Measurements from ENCODE around the gene TAT.

The TAT gene

DNA sequence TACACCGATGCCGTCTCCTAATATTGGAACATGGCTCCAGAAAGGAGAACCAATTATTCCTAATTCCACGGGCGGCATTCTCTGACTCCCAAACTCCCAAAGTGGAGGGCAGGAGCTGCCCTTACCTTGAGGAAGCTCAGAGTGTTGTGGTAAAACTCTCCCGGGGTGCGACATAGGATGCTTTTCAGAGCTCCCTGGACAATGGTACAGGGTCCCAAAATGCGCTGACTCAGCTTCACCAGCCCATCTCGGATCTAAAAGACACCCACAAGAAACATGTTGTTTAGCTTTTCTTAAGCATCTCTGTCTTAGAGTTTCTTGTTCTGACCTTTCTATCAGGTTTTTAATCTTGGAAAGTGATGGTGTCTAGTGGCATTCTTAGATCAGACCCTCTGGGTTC is 6.7 kb downstream of the TAT start:
- Mint-ChIP-seq H3K27ac (no peak overlapping the region), H3K36me3 (ENCODE audit: low read depth) (no peaks in the 10 kb centered on the region), H3K27me3 (ENCODE audit: low read depth, poor library complexity) (peaks cover 18% of the 10 kb centered on the region), H3K9me3 (peaks cover 4% of the 10 kb centered on the region), H3K4me3 (no peak overlapping the region), H3K4me1 (peaks cover 10% of the 10 kb centered on the region)
- DNase-seq: no peak
- TF ChIP-seq, protein P1, sequence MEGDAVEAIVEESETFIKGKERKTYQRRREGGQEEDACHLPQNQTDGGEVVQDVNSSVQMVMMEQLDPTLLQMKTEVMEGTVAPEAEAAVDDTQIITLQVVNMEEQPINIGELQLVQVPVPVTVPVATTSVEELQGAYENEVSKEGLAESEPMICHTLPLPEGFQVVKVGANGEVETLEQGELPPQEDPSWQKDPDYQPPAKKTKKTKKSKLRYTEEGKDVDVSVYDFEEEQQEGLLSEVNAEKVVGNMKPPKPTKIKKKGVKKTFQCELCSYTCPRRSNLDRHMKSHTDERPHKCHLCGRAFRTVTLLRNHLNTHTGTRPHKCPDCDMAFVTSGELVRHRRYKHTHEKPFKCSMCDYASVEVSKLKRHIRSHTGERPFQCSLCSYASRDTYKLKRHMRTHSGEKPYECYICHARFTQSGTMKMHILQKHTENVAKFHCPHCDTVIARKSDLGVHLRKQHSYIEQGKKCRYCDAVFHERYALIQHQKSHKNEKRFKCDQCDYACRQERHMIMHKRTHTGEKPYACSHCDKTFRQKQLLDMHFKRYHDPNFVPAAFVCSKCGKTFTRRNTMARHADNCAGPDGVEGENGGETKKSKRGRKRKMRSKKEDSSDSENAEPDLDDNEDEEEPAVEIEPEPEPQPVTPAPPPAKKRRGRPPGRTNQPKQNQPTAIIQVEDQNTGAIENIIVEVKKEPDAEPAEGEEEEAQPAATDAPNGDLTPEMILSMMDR (IDR thresholded peaks at IDR 0.05): no peak

DNA sequence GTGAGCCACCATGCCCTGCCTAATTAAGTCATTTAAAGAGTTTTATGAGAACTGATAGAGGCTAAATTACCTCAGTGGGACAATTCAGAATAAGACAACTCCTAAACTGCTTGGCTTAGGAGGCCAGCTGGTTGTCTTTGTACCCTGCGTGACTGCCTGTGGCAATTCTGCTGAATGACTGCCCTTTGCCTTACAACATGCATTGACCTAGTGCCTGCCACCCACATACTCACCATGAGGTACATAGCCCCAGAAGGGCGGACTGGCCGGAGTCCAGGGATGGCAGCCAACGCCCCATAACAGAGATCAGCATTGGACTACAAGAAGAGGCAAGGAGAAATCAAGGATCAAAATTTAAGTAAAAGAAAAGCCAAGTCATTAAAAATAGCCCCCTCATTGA is 7.3 kb downstream of the TAT start:
- Mint-ChIP-seq H3K4me3 (no peak overlapping the region), H3K9me3 (peaks cover 4% of the 10 kb centered on the region), H3K36me3 (ENCODE audit: low read depth) (no peaks in the 10 kb centered on the region), H3K4me1 (peaks cover 10% of the 10 kb centered on the region), H3K27ac (no peak overlapping the region), H3K27me3 (ENCODE audit: low read depth, poor library complexity) (peaks cover 19% of the 10 kb centered on the region)
- no peak for DNase-seq
- TF ChIP-seq, protein P1 (IDR thresholded peaks at IDR 0.05): no peak

DNA sequence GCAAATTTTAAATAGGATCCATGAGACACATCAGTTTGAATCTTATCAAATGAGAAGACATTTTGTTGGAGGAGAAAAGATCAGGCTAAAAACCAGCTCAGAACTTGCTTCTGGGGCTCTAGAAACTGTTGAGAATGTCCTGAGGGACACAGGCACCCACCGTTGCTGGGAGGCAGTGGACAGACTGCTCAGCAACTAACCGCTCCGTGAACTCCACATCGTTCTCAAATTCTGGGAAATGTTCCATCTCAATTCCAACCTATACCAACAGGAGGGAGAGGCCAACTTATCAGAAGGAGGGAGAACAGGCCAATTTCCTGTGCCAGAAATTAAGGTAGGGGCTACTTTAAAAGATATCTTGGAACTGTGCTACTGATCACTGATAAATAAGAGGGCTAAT is 8.3 kb downstream of the TAT start:
- H3K4me1 Mint-ChIP-seq: peaks cover 17% of the 10 kb centered on the region
- no peak overlapping the region for H3K27ac Mint-ChIP-seq
- no peak for DNase-seq
- TF ChIP-seq, protein P1 (IDR thresholded peaks at IDR 0.05): no peak
- H3K27me3 Mint-ChIP-seq (ENCODE audit: low read depth, poor library complexity): peaks cover 19% of the 10 kb centered on the region
- H3K36me3 Mint-ChIP-seq (ENCODE audit: low read depth): no peaks in the 10 kb centered on the region
- no peak overlapping the region for H3K4me3 Mint-ChIP-seq
- peaks cover 8% of the 10 kb centered on the region for H3K9me3 Mint-ChIP-seq

DNA sequence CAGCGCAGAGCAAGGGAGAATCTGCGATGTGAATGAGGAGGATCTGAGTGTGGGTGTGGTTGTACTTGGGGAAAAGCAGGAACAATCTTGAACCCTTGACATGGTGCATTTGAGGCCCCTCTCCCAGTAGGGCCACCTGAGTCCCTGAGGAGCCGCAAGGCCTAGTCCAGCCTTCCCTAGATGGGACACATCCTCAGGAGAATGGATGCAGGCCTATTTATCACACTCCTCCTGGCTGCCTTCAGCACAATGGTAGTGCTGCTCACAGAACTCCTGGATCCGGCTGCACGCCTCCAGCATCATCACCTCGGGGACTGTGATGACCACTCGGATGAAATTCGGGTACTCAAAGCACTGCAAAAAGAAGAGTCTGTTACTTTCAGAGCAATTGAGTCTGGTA is 9.0 kb downstream of the TAT start:
- no peak overlapping the region for H3K4me3 Mint-ChIP-seq
- TF ChIP-seq, protein P1 (IDR thresholded peaks at IDR 0.05): no peak
- no peaks in the 10 kb centered on the region for H3K36me3 Mint-ChIP-seq (ENCODE audit: low read depth)
- no peak for DNase-seq
- peaks cover 14% of the 10 kb centered on the region for H3K9me3 Mint-ChIP-seq
- H3K27ac Mint-ChIP-seq: no peak overlapping the region
- peaks cover 17% of the 10 kb centered on the region for H3K4me1 Mint-ChIP-seq
- H3K27me3 Mint-ChIP-seq (ENCODE audit: low read depth, poor library complexity): peaks cover 19% of the 10 kb centered on the region

DNA sequence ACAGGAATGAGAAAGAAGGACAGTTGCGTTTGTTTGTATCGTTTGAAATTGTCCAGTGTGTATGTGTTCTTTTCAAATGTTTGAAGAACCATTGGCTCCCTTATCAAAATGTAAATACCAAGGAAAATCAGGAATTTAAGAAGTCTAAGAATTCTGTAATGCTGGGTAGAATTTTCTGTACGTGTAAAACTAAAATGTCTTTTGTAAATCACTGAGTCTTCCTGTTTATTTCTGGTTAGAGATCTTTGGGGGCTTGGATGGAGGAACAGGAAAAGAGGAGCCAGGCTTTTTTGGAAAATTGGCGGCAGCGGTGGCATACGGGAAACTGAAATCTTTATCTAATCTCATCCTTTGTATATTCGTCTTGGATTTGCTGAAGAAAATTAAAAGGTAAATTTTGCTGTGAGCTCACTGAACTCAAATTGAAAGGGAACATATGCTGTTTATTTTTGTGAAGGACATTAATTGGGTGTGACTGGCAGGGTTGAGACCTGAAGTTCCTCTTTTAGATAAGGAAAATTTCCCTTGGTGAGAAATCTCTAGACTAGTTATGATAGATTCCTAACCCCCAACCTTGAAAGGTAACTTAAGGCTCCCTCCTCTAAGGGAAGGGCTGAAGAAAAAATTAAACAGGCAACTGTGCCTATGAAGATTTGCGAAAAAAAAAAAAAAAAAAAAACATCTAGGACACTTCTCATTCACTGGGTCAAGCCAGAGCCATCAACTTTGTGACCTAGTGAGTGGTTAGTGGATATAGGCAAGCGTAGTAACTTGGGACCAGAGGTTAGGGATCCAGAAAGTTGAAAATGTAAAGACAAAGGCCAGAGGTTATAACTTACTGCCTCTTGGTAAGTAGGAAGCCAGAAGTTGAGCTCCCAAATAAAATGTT is 10.8 kb downstream of the TAT start:
- Mint-ChIP-seq H3K4me3 (peak overlapping the region; percentile 87), H3K4me1 (peaks cover 17% of the 10 kb centered on the region), H3K27ac (no peak overlapping the region), H3K9me3 (peaks cover 33% of the 10 kb centered on the region), H3K27me3 (ENCODE audit: low read depth, poor library complexity) (peaks cover 24% of the 10 kb centered on the region), H3K36me3 (ENCODE audit: low read depth) (peaks cover 5% of the 10 kb centered on the region)
- TF ChIP-seq, protein P1 (IDR thresholded peaks at IDR 0.05): no peak
- DNase-seq: no peak
